Measurements from ENCODE around the gene ZNF134.
A peak's percentile ranks its signal among the peaks of the same experiment; 100 is the strongest.

Gene ZNF134

DNA sequence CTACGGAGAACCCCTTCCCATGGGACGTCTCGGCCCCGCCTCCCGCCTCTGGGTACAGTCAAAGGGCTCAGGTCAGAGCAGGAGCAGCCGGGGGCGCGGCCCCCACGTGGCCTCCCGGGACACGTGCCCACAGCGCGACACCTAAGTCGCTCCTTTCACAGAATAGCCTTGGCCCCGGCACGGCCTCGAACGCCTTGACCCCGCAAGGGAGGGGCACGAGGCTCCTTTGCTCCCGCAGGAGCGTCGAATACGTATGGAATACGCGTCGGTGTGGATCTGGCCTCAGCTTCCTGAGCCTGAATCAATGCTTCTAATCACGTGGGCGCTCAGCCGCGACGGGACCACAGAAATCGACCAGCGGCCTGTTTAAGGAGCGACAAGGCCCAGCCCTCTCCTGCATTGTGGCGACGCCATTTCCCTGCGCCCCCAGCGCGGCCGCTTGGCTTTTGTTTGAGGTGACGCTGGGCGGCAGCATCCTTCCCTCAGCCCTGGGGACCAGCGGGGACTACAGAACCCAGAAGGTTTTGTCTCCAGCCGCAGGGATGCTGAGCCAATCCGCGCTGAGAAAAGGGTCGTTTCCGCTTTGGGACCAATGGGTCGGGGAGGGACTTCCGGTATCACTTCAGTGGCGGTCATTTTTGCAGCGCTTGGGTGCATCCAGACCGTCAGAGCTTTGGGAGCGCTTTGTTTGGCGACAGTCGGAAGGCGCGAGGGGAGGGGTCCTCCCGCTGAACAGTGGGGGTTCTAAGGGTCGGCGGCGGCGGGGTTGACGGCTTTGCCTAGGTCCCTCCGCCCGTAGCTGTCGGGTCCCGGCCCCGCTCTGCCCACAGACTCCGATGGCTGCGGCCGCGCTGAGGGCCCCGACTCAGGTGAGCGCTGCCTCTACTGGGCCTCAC is 30.3 kb upstream of the ZNF134 start, which contains the start of gene ZIK1 (continued):
- TF ChIP-seq SCRT1 (tag by site-specific recombination; IDR thresholded peaks at IDR 0.05; ENCODE audit: borderline replicate concordance) = no peak
- TF ChIP-seq ZBTB20 (tag by site-specific recombination; IDR thresholded peaks at IDR 0.05) = 0 out of 2 replicates have a peak, but pooled peaks have one; percentile 19
- TF ChIP-seq, protein P1, sequence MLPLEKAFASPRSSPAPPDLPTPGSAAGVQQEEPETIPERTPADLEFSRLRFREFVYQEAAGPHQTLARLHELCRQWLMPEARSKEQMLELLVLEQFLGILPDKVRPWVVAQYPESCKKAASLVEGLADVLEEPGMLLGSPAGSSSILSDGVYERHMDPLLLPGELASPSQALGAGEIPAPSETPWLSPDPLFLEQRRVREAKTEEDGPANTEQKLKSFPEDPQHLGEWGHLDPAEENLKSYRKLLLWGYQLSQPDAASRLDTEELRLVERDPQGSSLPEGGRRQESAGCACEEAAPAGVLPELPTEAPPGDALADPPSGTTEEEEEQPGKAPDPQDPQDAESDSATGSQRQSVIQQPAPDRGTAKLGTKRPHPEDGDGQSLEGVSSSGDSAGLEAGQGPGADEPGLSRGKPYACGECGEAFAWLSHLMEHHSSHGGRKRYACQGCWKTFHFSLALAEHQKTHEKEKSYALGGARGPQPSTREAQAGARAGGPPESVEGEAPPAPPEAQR (tag by site-specific recombination; IDR thresholded peaks at IDR 0.05) = no peak
- 0 out of 2 replicates have a peak, but pooled peaks have one; percentile 23 for TF ChIP-seq SP3 (tag by site-specific recombination; IDR thresholded peaks at IDR 0.05)
- TF ChIP-seq HOXD13 (CRISPR knock-in tag; IDR thresholded peaks at IDR 0.05; ENCODE audit: borderline replicate concordance) = peak; percentile 97
- TF ChIP-seq, protein P2, sequence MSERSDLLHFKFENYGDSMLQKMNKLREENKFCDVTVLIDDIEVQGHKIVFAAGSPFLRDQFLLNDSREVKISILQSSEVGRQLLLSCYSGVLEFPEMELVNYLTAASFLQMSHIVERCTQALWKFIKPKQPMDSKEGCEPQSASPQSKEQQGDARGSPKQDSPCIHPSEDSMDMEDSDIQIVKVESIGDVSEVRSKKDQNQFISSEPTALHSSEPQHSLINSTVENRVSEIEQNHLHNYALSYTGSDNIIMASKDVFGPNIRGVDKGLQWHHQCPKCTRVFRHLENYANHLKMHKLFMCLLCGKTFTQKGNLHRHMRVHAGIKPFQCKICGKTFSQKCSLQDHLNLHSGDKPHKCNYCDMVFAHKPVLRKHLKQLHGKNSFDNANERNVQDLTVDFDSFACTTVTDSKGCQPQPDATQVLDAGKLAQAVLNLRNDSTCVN (tag by site-specific recombination; optimal IDR thresholded peaks at IDR 0.05) = peak; percentile 12
- TF ChIP-seq, protein P3, sequence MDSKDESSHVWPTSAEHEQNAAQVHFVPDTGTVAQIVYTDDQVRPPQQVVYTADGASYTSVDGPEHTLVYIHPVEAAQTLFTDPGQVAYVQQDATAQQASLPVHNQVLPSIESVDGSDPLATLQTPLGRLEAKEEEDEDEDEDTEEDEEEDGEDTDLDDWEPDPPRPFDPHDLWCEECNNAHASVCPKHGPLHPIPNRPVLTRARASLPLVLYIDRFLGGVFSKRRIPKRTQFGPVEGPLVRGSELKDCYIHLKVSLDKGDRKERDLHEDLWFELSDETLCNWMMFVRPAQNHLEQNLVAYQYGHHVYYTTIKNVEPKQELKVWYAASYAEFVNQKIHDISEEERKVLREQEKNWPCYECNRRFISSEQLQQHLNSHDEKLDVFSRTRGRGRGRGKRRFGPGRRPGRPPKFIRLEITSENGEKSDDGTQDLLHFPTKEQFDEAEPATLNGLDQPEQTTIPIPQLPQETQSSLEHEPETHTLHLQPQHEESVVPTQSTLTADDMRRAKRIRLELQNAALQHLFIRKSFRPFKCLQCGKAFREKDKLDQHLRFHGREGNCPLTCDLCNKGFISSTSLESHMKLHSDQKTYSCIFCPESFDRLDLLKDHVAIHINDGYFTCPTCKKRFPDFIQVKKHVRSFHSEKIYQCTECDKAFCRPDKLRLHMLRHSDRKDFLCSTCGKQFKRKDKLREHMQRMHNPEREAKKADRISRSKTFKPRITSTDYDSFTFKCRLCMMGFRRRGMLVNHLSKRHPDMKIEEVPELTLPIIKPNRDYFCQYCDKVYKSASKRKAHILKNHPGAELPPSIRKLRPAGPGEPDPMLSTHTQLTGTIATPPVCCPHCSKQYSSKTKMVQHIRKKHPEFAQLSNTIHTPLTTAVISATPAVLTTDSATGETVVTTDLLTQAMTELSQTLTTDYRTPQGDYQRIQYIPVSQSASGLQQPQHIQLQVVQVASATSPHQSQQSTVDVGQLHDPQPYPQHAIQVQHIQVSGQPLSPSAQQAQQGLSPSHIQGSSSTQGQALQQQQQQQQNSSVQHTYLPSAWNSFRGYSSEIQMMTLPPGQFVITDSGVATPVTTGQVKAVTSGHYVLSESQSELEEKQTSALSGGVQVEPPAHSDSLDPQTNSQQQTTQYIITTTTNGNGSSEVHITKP (tag by site-specific recombination; IDR thresholded peaks at IDR 0.05) = 0 out of 2 replicates have a peak, but pooled peaks have one; percentile 41
- TF ChIP-seq HOXA7 (CRISPR knock-in tag; IDR thresholded peaks at IDR 0.05; ENCODE audit: borderline replicate concordance) = no peak
- TF ChIP-seq, protein P4, sequence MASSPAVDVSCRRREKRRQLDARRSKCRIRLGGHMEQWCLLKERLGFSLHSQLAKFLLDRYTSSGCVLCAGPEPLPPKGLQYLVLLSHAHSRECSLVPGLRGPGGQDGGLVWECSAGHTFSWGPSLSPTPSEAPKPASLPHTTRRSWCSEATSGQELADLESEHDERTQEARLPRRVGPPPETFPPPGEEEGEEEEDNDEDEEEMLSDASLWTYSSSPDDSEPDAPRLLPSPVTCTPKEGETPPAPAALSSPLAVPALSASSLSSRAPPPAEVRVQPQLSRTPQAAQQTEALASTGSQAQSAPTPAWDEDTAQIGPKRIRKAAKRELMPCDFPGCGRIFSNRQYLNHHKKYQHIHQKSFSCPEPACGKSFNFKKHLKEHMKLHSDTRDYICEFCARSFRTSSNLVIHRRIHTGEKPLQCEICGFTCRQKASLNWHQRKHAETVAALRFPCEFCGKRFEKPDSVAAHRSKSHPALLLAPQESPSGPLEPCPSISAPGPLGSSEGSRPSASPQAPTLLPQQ (tag by site-specific recombination; IDR thresholded peaks at IDR 0.05) = 0 out of 2 replicates have a peak, but pooled peaks have one; percentile 25
- TF ChIP-seq SP7 (tag by site-specific recombination; IDR thresholded peaks at IDR 0.05) = peak; percentile 37; the same call in 1 of the 2 replicates
- peak; percentile 46; the same call in 1 of the 2 replicates for TF ChIP-seq YY1 (tag by site-specific recombination; IDR thresholded peaks at IDR 0.05)
- TF ChIP-seq ZNF610 (tag by site-specific recombination; IDR thresholded peaks at IDR 0.05; ENCODE audit: borderline replicate concordance) = peak; percentile 82; the same call in 1 of the 2 replicates
- TF ChIP-seq ZNF600 (tag by site-specific recombination; IDR thresholded peaks at IDR 0.05) = no peak
- TF ChIP-seq OSR2 (tag by site-specific recombination; IDR thresholded peaks at IDR 0.05) = no peak
- TF ChIP-seq ZNF561 (tag by site-specific recombination; IDR thresholded peaks at IDR 0.05; ENCODE audit: borderline replicate concordance) = 0 out of 2 replicates have a peak, but pooled peaks have one; percentile 51
- TF ChIP-seq, protein P5, sequence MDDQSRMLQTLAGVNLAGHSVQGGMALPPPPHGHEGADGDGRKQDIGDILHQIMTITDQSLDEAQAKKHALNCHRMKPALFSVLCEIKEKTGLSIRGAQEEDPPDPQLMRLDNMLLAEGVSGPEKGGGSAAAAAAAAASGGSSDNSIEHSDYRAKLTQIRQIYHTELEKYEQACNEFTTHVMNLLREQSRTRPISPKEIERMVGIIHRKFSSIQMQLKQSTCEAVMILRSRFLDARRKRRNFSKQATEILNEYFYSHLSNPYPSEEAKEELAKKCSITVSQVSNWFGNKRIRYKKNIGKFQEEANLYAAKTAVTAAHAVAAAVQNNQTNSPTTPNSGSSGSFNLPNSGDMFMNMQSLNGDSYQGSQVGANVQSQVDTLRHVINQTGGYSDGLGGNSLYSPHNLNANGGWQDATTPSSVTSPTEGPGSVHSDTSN (CRISPR knock-in tag; IDR thresholded peaks at IDR 0.05) = peak; percentile 59; the same call in 1 of the 2 replicates
- 0 out of 2 replicates have a peak, but pooled peaks have one; percentile 37 for TF ChIP-seq ZNF416 (tag by site-specific recombination; IDR thresholded peaks at IDR 0.05)
- TF ChIP-seq, protein P6, sequence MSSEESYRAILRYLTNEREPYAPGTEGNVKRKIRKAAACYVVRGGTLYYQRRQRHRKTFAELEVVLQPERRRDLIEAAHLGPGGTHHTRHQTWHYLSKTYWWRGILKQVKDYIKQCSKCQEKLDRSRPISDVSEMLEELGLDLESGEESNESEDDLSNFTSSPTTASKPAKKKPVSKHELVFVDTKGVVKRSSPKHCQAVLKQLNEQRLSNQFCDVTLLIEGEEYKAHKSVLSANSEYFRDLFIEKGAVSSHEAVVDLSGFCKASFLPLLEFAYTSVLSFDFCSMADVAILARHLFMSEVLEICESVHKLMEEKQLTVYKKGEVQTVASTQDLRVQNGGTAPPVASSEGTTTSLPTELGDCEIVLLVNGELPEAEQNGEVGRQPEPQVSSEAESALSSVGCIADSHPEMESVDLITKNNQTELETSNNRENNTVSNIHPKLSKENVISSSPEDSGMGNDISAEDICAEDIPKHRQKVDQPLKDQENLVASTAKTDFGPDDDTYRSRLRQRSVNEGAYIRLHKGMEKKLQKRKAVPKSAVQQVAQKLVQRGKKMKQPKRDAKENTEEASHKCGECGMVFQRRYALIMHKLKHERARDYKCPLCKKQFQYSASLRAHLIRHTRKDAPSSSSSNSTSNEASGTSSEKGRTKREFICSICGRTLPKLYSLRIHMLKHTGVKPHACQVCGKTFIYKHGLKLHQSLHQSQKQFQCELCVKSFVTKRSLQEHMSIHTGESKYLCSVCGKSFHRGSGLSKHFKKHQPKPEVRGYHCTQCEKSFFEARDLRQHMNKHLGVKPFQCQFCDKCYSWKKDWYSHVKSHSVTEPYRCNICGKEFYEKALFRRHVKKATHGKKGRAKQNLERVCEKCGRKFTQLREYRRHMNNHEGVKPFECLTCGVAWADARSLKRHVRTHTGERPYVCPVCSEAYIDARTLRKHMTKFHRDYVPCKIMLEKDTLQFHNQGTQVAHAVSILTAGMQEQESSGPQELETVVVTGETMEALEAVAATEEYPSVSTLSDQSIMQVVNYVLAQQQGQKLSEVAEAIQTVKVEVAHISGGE (tag by site-specific recombination; conservative IDR thresholded peaks at IDR 0.05; ENCODE audit: low read depth) = peak; percentile 80
- peak; percentile 77 for TF ChIP-seq ZNF335 (tag by site-specific recombination; conservative IDR thresholded peaks at IDR 0.05)
- TF ChIP-seq ZNF560 (tag by site-specific recombination; IDR thresholded peaks at IDR 0.05; ENCODE audit: borderline replicate concordance) = 0 out of 2 replicates have a peak, but pooled peaks have one; percentile 4
- no peak for TF ChIP-seq ZNF404 (tag by site-specific recombination; IDR thresholded peaks at IDR 0.05)
- TF ChIP-seq KLF9 (tag by site-specific recombination; IDR thresholded peaks at IDR 0.05; ENCODE audit: low read depth) = no peak
- TF ChIP-seq ZNF76 (tag by site-specific recombination; IDR thresholded peaks at IDR 0.05; ENCODE audit: borderline replicate concordance, low read depth) = peak; percentile 78; the same call in 1 of the 2 replicates
- no peak for TF ChIP-seq ZBTB1 (tag by site-specific recombination; IDR thresholded peaks at IDR 0.05)
- TF ChIP-seq ZNF391 (tag by site-specific recombination; IDR thresholded peaks at IDR 0.05; ENCODE audit: borderline replicate concordance, low read depth) = peak; percentile 52; the same call in 1 of the 2 replicates

All from HEK293 (cell line).